LNCaP clone FGC (cell line): Measurements from ENCODE around the gene C1orf141.

Experiments
- DNase-seq: peaks from one replicate; pipeline ENCODE4 v3.0.0-alpha.2; 2011; ENCODE audit warnings: low read depth
- H3K4me3 ChIP-seq: 2 replicates; pipeline ENCODE4 v1.5.1; 2011; ENCODE audit warnings: mild to moderate bottlenecking, low read depth, low read length, control low read depth
- TF ChIP-seq, protein P1 (sequence below): IDR thresholded peaks from 2 replicates; pipeline ENCODE4 v1.5.1; 2012; ENCODE audit warnings: mild to moderate bottlenecking; ENCODE audit not compliant: control insufficient read depth, insufficient read depth; ENCODE audit errors: extremely low read depth

The C1orf141 gene

DNA sequence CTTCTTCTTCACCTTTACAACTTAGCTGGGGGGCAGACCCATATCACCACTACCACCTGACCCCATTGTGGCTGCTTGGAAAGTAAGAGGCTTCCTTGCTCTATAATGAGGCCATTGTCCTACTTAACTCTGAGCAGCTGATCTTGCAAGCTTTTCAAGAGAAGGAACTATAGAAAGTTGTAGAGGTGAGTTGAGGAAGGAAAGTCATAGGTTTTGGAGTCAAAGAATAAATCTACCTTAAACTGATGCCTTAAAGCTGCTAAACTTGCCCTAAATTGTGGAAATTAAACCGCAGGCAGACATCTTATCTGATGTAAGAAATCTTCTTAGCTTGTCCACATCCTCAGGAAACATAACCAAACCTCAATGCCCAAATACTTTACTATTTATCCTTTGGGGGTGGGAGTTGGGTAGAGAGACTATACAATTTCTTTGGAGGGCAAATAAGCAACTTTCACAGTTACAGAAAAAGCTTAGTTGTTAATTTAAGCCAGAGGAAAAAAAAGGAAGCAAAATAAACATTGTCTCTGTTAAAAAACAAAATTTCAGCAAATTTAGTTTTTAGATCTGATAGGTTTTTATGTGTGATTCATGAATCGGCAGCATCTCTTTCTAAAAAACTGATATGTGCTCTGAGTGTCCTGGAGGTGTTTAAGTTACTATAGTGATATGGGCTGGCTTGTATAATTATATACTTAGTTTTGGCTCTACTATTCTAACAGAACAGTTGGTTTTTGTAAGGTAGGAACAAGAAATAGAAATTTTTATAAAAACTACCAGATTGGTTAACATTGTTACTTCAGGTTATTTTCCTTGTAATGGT, 36.2 kb upstream of the C1orf141 start:
- no peak overlapping the region for H3K4me3 ChIP-seq
- DNase-seq, result no peak
- TF ChIP-seq, protein P1, sequence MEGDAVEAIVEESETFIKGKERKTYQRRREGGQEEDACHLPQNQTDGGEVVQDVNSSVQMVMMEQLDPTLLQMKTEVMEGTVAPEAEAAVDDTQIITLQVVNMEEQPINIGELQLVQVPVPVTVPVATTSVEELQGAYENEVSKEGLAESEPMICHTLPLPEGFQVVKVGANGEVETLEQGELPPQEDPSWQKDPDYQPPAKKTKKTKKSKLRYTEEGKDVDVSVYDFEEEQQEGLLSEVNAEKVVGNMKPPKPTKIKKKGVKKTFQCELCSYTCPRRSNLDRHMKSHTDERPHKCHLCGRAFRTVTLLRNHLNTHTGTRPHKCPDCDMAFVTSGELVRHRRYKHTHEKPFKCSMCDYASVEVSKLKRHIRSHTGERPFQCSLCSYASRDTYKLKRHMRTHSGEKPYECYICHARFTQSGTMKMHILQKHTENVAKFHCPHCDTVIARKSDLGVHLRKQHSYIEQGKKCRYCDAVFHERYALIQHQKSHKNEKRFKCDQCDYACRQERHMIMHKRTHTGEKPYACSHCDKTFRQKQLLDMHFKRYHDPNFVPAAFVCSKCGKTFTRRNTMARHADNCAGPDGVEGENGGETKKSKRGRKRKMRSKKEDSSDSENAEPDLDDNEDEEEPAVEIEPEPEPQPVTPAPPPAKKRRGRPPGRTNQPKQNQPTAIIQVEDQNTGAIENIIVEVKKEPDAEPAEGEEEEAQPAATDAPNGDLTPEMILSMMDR, result no peak

DNA sequence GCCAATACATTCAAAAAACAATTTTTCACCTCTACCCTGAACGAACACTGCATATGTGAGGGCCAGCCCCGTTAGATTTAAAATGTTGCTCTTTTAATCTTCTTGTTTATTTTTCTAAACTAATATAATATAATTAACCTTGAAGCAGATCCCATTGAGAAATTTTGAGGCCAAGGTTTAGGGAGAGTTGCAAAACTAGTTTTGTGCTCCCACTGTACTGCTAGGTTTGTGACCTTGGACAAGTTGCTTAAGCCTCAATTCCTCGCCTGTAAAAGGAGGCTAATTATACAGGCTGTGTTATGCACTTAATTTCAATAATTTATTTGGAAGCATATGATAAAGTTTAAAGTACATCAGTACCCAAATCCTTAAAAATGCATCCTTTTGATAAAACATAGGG, 35.2 kb upstream of the C1orf141 start:
- no peak for DNase-seq
- TF ChIP-seq, protein P1, result no peak
- no peak overlapping the region for H3K4me3 ChIP-seq

DNA sequence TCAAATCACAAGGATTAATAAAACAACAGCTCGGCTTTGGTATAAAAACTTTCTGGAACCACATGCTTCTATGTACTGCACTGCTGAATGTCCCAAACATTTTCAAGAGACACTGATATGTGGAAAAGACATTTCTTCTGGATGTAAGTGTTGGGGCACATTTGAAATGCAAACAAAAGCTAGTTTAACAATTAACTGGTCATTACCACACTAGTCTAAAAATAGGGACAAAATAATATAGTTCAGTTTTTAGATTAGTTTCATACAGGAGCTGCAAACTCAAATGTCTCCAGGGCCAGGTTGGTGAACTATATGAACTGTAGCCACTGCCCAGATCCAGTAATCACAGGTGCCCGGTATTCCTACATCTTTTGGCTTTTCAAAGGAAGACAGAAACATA, 34.7 kb upstream of the C1orf141 start:
- no peak overlapping the region for H3K4me3 ChIP-seq
- no peak for DNase-seq
- TF ChIP-seq, protein P1, result no peak

DNA sequence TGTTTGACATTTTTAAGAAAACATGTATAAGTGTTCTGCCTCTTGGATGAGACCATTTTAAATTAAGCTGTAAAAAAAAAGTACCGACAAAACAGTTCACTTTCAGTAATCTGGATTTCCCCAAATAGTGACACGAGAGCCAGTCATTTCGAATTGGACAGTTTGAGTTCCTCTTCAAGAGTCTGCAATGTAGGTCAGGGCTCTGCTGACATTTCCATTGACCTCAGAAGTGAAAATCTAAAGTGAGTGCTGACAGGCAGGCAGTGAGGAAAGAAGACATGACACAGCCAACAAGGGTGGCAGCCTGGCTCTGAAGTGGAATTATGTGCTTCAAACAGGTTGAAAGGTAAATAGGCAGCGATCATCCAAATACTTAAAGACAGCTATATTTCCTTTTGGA, 31.4 kb upstream of the C1orf141 start, which contains the start of gene IL23R:
TSS of gene IL23R (plus strand) at position 259 of the 400 bp plus-strand sequence. CDS start 1,667 bp downstream, outside the sequence.
- H3K4me3 ChIP-seq, result no peak within 1 kb of the TSS

DNA sequence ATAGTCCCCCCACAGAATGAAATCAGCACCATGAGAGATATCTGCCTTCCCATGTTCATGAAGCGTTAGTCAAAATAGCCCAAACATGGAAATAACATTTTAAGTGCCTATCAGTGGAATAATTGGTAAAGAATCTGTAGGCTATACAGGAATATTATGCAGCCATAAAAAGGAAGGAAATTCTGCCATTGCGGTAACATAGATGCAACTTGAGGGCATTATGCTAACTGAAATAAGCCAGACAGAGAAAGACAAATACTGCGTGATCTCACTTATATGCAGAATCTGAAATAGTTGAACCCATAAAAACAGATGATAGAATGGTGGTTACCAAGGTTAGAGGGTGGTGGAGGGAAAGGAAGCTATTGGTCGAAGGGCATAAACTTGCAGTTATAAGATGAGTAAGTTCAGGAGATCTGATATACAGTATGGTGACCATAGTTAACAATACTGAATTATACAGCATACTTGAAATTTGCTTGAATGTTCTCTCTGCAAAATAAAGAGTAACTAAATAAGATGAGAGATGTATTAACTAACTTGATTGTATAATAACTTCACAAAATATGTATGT, 30.8 kb upstream of the C1orf141 start:
- TF ChIP-seq, protein P1, result no peak
- DNase-seq, result no peak
- H3K4me3 ChIP-seq, result no peak overlapping the region

More for the DNA sequence above, 31.4 kb upstream of the C1orf141 start, which contains the start of gene IL23R:
- TF ChIP-seq, protein P1, result no peak
- no peak for DNase-seq

DNA sequence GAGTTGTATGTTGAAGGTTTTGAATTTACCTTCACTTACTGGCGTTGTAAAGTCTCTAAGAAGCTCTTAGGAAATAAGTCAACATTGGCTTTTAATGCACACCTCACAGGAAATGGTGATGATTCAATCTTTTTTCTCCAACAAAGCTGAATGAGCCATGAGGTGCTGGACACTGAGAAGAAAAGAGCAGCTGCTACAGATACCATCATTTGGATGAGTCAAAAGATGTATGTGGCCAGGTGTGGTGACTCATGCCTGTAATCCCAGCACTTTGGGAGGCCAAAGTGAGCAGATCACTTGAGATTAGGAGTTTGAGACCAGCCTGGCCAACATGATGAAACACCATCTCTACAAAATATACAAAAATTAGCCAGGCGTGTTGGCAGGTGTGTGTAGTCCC, 28.2 kb upstream of the C1orf141 start:
- TF ChIP-seq, protein P1, result no peak
- DNase-seq, result no peak

DNA sequence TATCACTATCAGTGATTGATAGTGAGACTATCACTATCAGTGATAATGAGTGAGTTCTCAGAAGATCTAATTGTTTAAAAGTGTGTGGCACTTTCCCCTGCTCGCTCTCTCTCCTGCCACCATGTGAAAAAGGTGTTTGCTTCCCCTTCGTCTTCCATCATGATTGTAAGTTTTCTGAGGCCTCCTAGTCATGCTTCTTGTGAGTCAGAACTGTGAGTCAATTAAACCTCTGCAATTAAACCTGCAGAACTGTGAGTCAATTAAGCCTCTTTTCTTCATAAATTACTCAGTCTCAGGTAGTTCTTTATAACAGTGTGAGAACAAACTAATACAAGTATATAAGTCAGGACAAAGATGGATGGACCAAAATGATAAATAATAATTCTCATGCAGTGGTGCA, 24.5 kb upstream of the C1orf141 start:
- TF ChIP-seq, protein P1, result no peak
- H3K4me3 ChIP-seq, result no peak overlapping the region
- no peak for DNase-seq

More for the DNA sequence above, 28.2 kb upstream of the C1orf141 start:
- no peak overlapping the region for H3K4me3 ChIP-seq
